B cell (primary cell): ENCODE results near the gene FAM170A. TPM values are rescaled to one million over a fixed set of nuclear protein-coding genes. Genes with fewer than 3 reads are reported as not detected.

Source experiments
- ATAC-seq: fragments of 200-7000 bp; cut with Tn5 transposase; one replicate; pipeline ENCODE4 v1.10.0; 2021; ENCODE audit warnings: low read depth, mild to moderate bottlenecking, moderate number of reproducible peaks, moderate library complexity
- CTCF ChIA-PET: fragments of 350-600 bp; sonication (Branson Sonifier 250); formaldehyde crosslinking; loops from one replicate; lab custom pipeline; 2021; ENCODE audit warnings: antibody characterized with exemption, inconsistent platforms; lab: Charles Lee
- POLR2A ChIA-PET: fragments of 350-600 bp; sonication (Branson Sonifier 250); formaldehyde crosslinking; loops from one replicate; lab custom pipeline; 2021; ENCODE audit warnings: antibody characterized with exemption; lab: Charles Lee
- DNase-seq: peaks from one replicate; pipeline ENCODE4 v3.0.0; 2013
- H2AFZ ChIP-seq: 2 replicates; pipeline ENCODE4 v1.6.1; 2012; ENCODE audit warnings: mild to moderate bottlenecking, low read depth, low read length; ENCODE audit not compliant: insufficient read depth, poor library complexity, severe bottlenecking
- H3K27ac ChIP-seq, 2 donors: 1 replicate in 1 of 2; 2 replicates in 1 of 2; pipeline ENCODE4 v1.5.1; 2012 to 2013; ENCODE audit warnings: low read length in 2 of 2, mild to moderate bottlenecking in 2 of 2, moderate library complexity in 1 of 2
- H3K27me3 ChIP-seq, 4 experiments: fragments of 200-600 bp in 1 of 4; sonication (generic) in 1 of 4; replicated peaks in 1 of 4; 1 replicate in 2 of 4; 2 replicates in 2 of 4; pipeline versions ENCODE4 v1.6.1 to v1.7.0; 2013 to 2016; ENCODE audit warnings: low read length in 3 of 4, mild to moderate bottlenecking in 2 of 4, mixed read lengths in 1 of 4, moderate library complexity in 1 of 4; ENCODE audit not compliant: insufficient read depth in 4 of 4, control insufficient read depth in 3 of 4; ENCODE audit errors: control extremely low read depth in 1 of 4
- H3K36me3 ChIP-seq, 2 experiments: replicated peaks in 1 of 2; 1 replicate in 1 of 2; 2 replicates in 1 of 2; pipeline versions ENCODE4 v1.6.1 to v1.7.1; 2013; ENCODE audit warnings: low read length in 1 of 2; ENCODE audit not compliant: insufficient read depth in 2 of 2, control insufficient read depth in 1 of 2; ENCODE audit errors: control extremely low read depth in 1 of 2, extremely low read depth in 1 of 2
- H3K4me1 ChIP-seq, 2 donors: fragments of 200-600 bp in 1 of 2; sonication (generic) in 1 of 2; 1 replicate in 1 of 2; 2 replicates in 1 of 2; pipeline versions ENCODE4 v1.5.1 to v1.6.1; 2013 to 2017; ENCODE audit warnings: low read length in 2 of 2; ENCODE audit not compliant: control insufficient read depth in 2 of 2, insufficient read depth in 2 of 2
- H3K4me2 ChIP-seq: replicated peaks from 2 replicates; pipeline ENCODE3; 2012; ENCODE audit warnings: mild to moderate bottlenecking, low read depth, low read length; ENCODE audit not compliant: poor library complexity, severe bottlenecking
- H3K4me3 ChIP-seq, 5 experiments: fragments of 200-600 bp in 1 of 5; sonication (generic) in 1 of 5; 1 replicate in 3 of 5; 2 replicates in 2 of 5; pipeline versions ENCODE4 v1.5.1 to v1.7.0; 2011 to 2016; ENCODE audit warnings: low read length in 4 of 5, mild to moderate bottlenecking in 4 of 5, low read depth in 2 of 5, control low read depth in 1 of 5, moderate library complexity in 1 of 5; ENCODE audit not compliant: insufficient read depth in 1 of 5; ENCODE audit errors: control extremely low read depth in 1 of 5, extremely low read depth in 1 of 5
- H3K79me2 ChIP-seq: fragments of 200-600 bp; sonication (generic); one replicate; pipeline ENCODE4 v1.6.0; 2016; ENCODE audit warnings: low read length; ENCODE audit not compliant: control insufficient read depth, insufficient read depth
- H3K9ac ChIP-seq: fragments of 200-600 bp; sonication (generic); 2 replicates; pipeline ENCODE4 v1.6.1; 2017; ENCODE audit warnings: mild to moderate bottlenecking, low read length, moderate library complexity
- H3K9me3 ChIP-seq, 3 donors: one replicate each; pipeline versions ENCODE4 v1.6.1 to v1.7.1; 2013; ENCODE audit warnings: low read length in 2 of 3; ENCODE audit not compliant: control insufficient read depth in 2 of 3, insufficient read depth in 1 of 3; ENCODE audit errors: control extremely low read depth in 1 of 3
- H4K20me1 ChIP-seq: 2 replicates; pipeline ENCODE4 v1.6.0; 2012; ENCODE audit warnings: mild to moderate bottlenecking, low read length; ENCODE audit not compliant: insufficient read depth, control insufficient read depth, poor library complexity, severe bottlenecking
- H3K27ac Mint-ChIP-seq: one replicate; pipeline ENCODE4 v1.8.0; 2021; ENCODE audit warnings: mixed read lengths
- H3K27me3 Mint-ChIP-seq: one replicate; pipeline ENCODE4 v1.8.0; 2021; ENCODE audit warnings: mixed read lengths
- H3K4me1 Mint-ChIP-seq: one replicate; pipeline ENCODE4 v1.8.0; 2021; ENCODE audit warnings: mixed read lengths
- H3K4me3 Mint-ChIP-seq: one replicate; pipeline ENCODE4 v1.8.0; 2021; ENCODE audit warnings: mixed read lengths
- H3K9me3 Mint-ChIP-seq: one replicate; pipeline ENCODE4 v1.8.0; 2022; ENCODE audit warnings: mixed read lengths; ENCODE audit not compliant: insufficient read depth
- CTCF ChIP-seq: fragments of 200-600 bp; IDR thresholded peaks from one replicate; pipeline ENCODE4 v1.8.0; 2022; ENCODE audit warnings: antibody characterized with exemption, mild to moderate bottlenecking
- EZH2 ChIP-seq: IDR thresholded peaks from 2 replicates; pipeline ENCODE4 v1.6.1; 2012; ENCODE audit warnings: borderline replicate concordance, low read depth, mild to moderate bottlenecking, moderate library complexity, low read length; ENCODE audit not compliant: insufficient read depth, poor library complexity, severe bottlenecking
- WGBS: methylation state at CpG from one replicate; pipeline ENCODE4 v1.1.5; 2013; ENCODE audit warnings: missing lambda C conversion rate; ENCODE audit not compliant: insufficient coverage; 5-methylcytosine and 5-hydroxymethylcytosine counted together
- intact Hi-C: fragments of 100-400 bp; cut with micrococcal nuclease; formaldehyde crosslinking; loops from one replicate; pipeline ENCODE4 v1.10.0; 2022
- polyA plus RNA-seq: library from polyadenylated mRNA; depleted of rRNA; stranded (reverse); fragments of >200 nt; gene quantifications from 2 replicates; pipeline ENCODE4 v1.2.3, GENCODE V29; 2012
- total RNA-seq, 2 donors: library from RNA; stranded (reverse); fragments of 120-200 nt in 1 of 2; gene quantifications; 1 replicate in 1 of 2; 2 replicates in 1 of 2; pipeline versions ENCODE4 v1.2.3 to v1.2.4, GENCODE V29; 2013 to 2022

The FAM170A gene
- total and polyA plus RNA-seq, 2 donors (not counting 1 experiment from before 2014, with no cell fraction given), result not detected

DNA sequence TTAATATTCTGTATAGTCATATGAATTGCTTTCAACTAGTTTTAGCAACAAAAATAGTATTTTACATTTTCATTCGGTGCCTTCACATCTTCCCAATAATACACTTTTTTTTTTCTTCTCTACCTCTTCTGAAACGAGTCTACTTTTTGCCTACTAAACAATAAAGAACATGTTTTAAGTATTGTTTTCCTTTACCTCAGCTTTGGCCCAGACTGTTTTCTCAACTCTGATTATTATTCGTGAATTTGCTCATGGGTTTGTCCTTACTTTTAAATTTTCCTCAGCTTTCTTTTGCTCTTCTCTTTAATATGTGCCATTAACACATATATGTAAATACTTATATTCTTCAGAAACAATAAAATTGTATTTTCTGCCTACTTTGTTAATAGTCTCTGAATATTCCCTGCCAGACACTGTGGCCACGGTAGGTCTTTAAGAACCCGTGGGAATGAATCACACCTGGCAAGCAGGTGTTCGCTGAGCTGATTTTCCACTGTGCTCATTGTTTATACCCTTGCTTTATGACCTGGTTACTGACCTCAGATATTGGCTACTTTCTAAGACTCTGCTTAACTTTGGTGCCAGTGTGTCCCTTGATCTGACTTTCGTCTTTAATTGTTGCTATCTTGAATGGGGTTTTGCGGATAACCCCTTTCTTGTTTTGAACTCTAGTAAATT lies 49.1 kb downstream of the FAM170A start:
- Mint-ChIP-seq H3K4me1 (no peaks in the 10 kb centered on the region), H3K27ac (no peak overlapping the region), H3K27me3 (peaks cover 7% of the 10 kb centered on the region), H3K4me3 (no peak overlapping the region), H3K9me3 (no peaks in the 10 kb centered on the region)
- no peak for ATAC-seq
- no peak overlapping the region for H3K4me3 ChIP-seq
- ChIA-PET POLR2A (no interaction called here), CTCF (no interaction called here)
- H3K27ac ChIP-seq, result no peak overlapping the region
- no peak overlapping the region for H2AFZ ChIP-seq
- DNase-seq, result no peak
- H3K79me2 ChIP-seq, result no peaks in the 10 kb centered on the region
- no peaks in the 10 kb centered on the region for H3K4me1 ChIP-seq
- no peaks in the 10 kb centered on the region for H4K20me1 ChIP-seq
- 95% methylated on average over 3 of the region's 8 CpGs for WGBS
- H3K36me3 ChIP-seq, result no peaks in the 10 kb centered on the region
- no peak overlapping the region for H3K9ac ChIP-seq
- TF ChIP-seq CTCF, result no peak
- no peak for TF ChIP-seq EZH2
- H3K9me3 ChIP-seq, result no peaks in the 10 kb centered on the region
- intact Hi-C loops, result no loop called here
- no peak overlapping the region for H3K4me2 ChIP-seq
- no peaks in the 10 kb centered on the region for H3K27me3 ChIP-seq

- no peak overlapping the region for H3K4me3 ChIP-seq
- H3K4me1 Mint-ChIP-seq, result no peaks in the 10 kb centered on the region
- no peaks in the 10 kb centered on the region for H3K9me3 ChIP-seq
- ATAC-seq (no peak), DNase-seq (no peak)
- H3K27me3 Mint-ChIP-seq, result peaks cover 7% of the 10 kb centered on the region
- H4K20me1 ChIP-seq, result no peaks in the 10 kb centered on the region
- no peak overlapping the region for H3K27ac Mint-ChIP-seq
- CTCF ChIA-PET, result no interaction called here
- no peaks in the 10 kb centered on the region for H3K4me1 ChIP-seq
- no peaks in the 10 kb centered on the region for H3K79me2 ChIP-seq
- no peaks in the 10 kb centered on the region for H3K9me3 Mint-ChIP-seq
- WGBS, result over 99% methylated on average over 8 of the region's 12 CpGs
- TF ChIP-seq CTCF, result no peak
- no peak overlapping the region for H3K9ac ChIP-seq
- POLR2A ChIA-PET, result no interaction called here
- H3K36me3 ChIP-seq, result no peaks in the 10 kb centered on the region
- no peaks in the 10 kb centered on the region for H3K27me3 ChIP-seq
- H3K4me3 Mint-ChIP-seq, result no peak overlapping the region
- no peak overlapping the region for H3K4me2 ChIP-seq
- intact Hi-C loops, result no loop called here
- no peak overlapping the region for H2AFZ ChIP-seq
- H3K27ac ChIP-seq, result no peak overlapping the region
These were observed 50.7 kb downstream of the FAM170A start for GRCh38 chr5:119680080-119680479.
